HG03280 (cell line): ENCODE data around the gene TEX101.
A peak's percentile ranks its signal among the peaks of the same experiment; 100 is the strongest.

Experiments
- ATAC-seq: cut with Tn5 transposase; IDR thresholded peaks from one replicate; pipeline ENCODE4 v1.9.1; 2021; ENCODE audit warnings: mild to moderate bottlenecking, moderate library complexity; ENCODE audit not compliant: unreplicated experiment

The TEX101 gene

GRCh38 chr19:43445426-43445825 lies 30.7 kb downstream of the TEX101 start:
- no peak for ATAC-seq

- no peak for ATAC-seq
Observed at GRCh38 chr19:43446746-43447489, 32.2 kb downstream of the TEX101 start.

DNA sequence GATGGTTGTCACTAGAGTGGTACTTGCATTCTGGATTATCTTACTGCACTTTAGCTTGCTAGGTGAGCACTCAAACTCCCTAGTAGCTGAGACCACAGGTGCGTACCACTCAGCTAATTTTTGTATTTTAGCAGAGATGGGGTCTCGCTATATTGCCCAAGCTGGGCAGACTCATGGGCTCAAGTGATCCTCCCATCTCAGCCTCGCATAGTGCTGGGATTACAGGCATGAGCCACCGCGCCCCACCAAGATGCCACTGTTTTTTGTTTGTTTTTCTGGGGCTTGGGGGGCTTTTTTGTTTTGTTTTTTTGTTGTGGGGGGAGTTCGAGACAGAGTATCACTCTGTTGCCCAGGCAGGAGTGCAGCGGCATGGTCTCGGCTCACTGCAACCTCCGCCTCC lies 33.0 kb downstream of the TEX101 start:
- no peak for ATAC-seq

GRCh38 chr19:43450545-43450997 lies 35.9 kb downstream of the TEX101 start:
- ATAC-seq: no peak

GRCh38 chr19:43452582-43452981 lies 37.9 kb downstream of the TEX101 start:
- ATAC-seq: no peak

GRCh38 chr19:43454031-43454430 lies 39.3 kb downstream of the TEX101 start:
- ATAC-seq: no peak

DNA sequence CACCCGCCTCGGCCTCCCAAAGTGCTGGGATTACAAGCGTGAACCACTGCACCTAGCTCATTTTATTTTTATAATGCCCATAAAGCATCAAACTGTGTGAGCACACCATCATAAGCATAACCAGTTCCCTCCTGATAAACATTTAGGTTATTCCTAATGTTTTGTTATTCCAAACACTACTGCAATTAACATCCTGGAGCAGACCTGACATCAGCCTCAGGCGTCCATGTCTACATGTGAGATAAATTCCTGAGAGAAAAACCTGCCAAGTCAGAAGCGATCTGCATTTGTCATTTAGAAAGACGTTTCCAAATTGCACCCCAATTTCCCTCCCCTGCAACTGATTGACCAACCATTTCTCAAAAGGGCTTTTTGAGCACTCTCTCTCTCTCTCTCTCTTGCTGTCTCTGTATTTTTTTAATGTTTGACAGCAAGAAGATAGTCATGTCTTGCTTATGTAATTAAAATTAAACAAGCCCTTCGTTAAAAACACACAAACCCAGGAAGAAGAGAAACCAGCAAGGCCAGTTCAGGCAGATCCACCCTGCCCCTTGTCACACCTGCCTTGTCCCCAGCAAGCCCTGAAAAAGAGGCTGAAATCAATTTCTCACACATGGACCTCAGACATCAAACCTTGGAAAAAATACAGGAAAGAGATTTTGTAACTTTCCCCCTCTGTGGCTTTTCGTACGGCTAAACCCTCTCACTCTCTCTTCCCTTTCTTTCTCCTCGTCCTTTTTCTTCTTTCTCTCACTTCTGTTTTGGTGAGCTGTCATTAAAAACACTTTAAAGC lies 40.8 kb downstream of the TEX101 start:
- ATAC-seq: no peak

DNA sequence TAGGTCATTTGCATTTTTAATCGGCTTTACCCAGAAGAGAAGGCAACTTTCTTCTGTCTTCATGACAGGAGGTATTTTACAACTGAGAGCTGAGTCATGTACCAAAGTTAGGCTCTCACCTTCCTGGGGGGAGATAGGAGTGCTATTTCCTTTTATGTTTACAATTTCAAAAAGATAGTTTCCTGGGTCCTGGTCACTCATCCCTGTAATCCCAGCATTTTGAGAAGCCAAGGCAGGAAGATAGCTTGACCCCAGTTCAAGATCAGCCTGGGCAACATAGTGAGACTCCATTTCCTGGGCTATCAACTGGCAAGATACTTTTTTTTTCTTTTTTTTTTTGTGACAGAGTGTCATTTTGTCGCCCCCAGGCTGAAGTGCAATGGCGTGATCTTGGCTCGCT lies 43.1 kb downstream of the TEX101 start:
- ATAC-seq: no peak

GRCh38 chr19:43460362-43461016 lies 45.8 kb downstream of the TEX101 start:
- ATAC-seq: no peak

- ATAC-seq: no peak
Observed at GRCh38 chr19:43461303-43461702, 46.6 kb downstream of the TEX101 start.

GRCh38 chr19:43462383-43462782 lies 47.7 kb downstream of the TEX101 start:
- ATAC-seq: no peak

GRCh38 chr19:43462785-43463380 lies 48.2 kb downstream of the TEX101 start:
- no peak for ATAC-seq

DNA sequence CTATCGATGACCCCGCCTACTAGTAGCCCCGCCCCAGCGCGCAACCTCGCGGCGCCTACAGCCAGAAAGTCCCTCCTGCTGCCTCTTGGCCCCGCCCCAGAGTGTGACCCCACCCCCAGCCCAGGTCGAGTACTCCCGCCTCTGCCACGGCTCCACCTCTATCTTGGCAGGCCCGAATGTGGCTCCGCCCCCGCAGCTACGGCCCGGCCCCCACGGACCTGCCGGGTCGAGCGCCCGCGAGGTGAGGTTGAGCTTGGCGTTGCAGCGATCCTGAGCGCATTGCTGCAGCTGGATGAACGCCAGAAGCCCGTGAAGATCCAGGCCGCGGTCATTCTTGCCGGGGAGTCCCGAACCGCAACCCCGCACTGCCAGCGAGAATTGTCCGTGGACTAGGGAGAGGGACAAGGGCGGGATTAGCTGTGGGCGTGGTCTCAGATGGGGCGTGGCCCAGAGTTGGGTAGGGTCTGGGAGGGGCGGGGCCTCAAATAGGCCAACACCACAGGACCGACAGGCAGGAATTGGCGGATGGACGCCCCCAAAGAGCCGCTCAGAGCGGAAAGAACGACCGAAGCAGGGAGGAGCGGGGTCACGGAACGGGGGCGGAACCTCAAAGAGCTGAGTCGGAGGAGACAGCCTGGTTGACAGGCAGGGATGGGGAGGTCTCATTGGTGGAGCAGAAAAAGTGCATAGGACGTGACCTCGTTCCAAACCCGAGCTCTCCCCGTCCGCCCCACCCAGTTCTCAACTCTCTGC lies 48.9 kb downstream of the TEX101 start:
- peak; percentile 89 for ATAC-seq

GRCh38 chr19:43464134-43464775 lies 49.6 kb downstream of the TEX101 start:
- ATAC-seq: no peak

DNA sequence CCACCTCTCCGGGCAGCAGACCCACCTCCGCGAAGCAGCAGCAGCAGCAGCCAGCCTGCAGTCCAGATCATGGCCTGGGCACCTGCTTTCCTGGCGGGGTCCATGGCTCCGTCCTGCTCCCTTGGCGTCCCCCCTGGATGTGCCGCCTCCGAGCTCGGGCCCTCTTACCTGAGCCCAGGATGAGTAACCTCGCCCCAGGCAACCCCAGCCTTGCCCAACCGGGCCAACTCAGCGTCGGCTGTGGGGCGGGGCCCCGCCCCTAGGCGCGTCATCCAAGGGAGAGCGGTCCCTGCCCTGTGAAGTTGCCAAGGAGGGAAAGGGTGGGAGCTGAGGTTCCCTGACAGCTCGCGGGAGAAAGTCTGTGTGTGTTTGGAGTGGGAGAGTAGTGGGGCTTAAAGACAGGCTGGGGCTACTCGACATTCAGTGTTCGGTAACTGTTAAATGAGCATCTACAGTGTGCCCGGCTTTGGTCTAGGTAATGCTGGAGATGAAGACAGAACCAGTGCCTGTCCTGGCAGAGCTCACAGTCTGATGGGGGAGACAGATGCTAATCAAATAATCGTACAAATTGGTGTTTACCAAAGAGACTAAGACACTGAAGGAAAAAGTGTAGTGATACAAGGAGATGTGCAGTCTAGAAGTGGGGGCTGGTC lies 50.9 kb downstream of the TEX101 start, which contains the start of gene LYPD3:
TSS of gene LYPD3 (minus strand) at position 141 of the 653 bp plus-strand sequence. CDS start at position 104, 37 bp downstream.
- ATAC-seq: no peak

GRCh38 chr19:43466793-43467192 lies 52.1 kb downstream of the TEX101 start:
- ATAC-seq: no peak

GRCh38 chr19:43467276-43467675 lies 52.6 kb downstream of the TEX101 start:
- no peak for ATAC-seq

DNA sequence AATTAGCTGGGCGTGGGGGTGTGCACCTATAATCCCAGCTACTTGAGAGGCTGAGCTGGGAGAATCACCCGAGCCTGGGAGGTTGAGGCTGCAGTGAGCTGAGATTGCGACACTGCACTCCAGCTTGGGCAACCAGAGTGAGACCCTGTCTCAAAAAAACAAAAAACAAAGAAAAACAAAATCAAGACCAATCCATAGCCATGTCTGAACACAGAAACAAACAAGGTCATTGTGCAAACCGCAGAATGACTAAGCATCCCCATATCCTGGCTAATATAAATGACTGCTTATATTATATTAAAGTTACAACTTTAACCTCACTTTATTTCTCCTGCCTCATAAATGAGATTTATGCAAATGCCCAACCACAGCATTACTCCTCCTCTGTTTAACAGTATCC lies 53.0 kb downstream of the TEX101 start:
- ATAC-seq: no peak
